Measurements from ENCODE around the gene KANK2.

GRCh38 chr19:11199517-11199916 is 2.2 kb upstream of the KANK2 start:
- no peak for TF ChIP-seq CTCF (IDR thresholded peaks at IDR 0.05; ENCODE audit: borderline replicate concordance, extremely low read depth, low read length, poor library complexity, severe bottlenecking)
- TF ChIP-seq EZH2 (IDR thresholded peaks at IDR 0.05; ENCODE audit: borderline replicate concordance, low read depth, low read length, severe bottlenecking): no peak
